NCI-H82 (cell line): ENCODE results near the gene UGT1A6.
"Not testable (repeated sequence)": the region's sequence is repeated elsewhere in the genome, so short reads cannot be mapped to it uniquely, and the experiment has no call there.

Experiments
- DNase-seq: peaks from one replicate; lab custom pipeline; 2025; lab: John Stamatoyannopoulos, UW

UGT1A6 gene

GRCh38 chr2:233728723-233729301 lies 36.1 kb downstream of the UGT1A6 start, which contains the start of gene UGT1A3:
Gene UGT1A3, plus strand, starts transcription at chr2:233729042. Its CDS starts 85 bp downstream, at chr2:233729127.
- DNase-seq: no peak

- not testable (repeated sequence) for DNase-seq
Observed at GRCh38 chr2:233736868-233737653, 44.4 kb downstream of the UGT1A6 start.

GRCh38 chr2:233740870-233741269 lies 48.2 kb downstream of the UGT1A6 start:
- DNase-seq: no peak

- DNase-seq: no peak
Observed at GRCh38 chr2:233743464-233744259, 51.0 kb downstream of the UGT1A6 start.

GRCh38 chr2:233745073-233745755 lies 52.5 kb downstream of the UGT1A6 start:
- DNase-seq: no peak

- DNase-seq: not testable (repeated sequence)
Observed at GRCh38 chr2:233745838-233746237, 53.1 kb downstream of the UGT1A6 start.

- DNase-seq: no peak
Observed at GRCh38 chr2:233746475-233747282, 54.0 kb downstream of the UGT1A6 start.

GRCh38 chr2:233747283-233747544 lies 54.5 kb downstream of the UGT1A6 start:
- no peak for DNase-seq

GRCh38 chr2:233750689-233751088 lies 58.0 kb downstream of the UGT1A6 start:
- DNase-seq: peak; percentile 12

- DNase-seq: not testable (repeated sequence)
Observed at GRCh38 chr2:233751212-233752009, 58.7 kb downstream of the UGT1A6 start.

GRCh38 chr2:233754872-233755611 lies 62.4 kb downstream of the UGT1A6 start:
- DNase-seq: no peak

GRCh38 chr2:233756429-233757081 lies 63.9 kb downstream of the UGT1A6 start:
- no peak for DNase-seq

- no peak for DNase-seq
Observed at GRCh38 chr2:233758141-233758540, 65.5 kb downstream of the UGT1A6 start.

GRCh38 chr2:233758849-233759248 lies 66.2 kb downstream of the UGT1A6 start:
- no peak for DNase-seq

- no peak for DNase-seq
Observed at GRCh38 chr2:233760043-233760442, 67.4 kb downstream of the UGT1A6 start, which contains the start of gene UGT1A1. Gene UGT1A1, plus strand, starts transcription at chr2:233760270. Its CDS starts 18 bp downstream, at chr2:233760288.

GRCh38 chr2:233761040-233761769 lies 68.5 kb downstream of the UGT1A6 start:
- no peak for DNase-seq

- no peak for DNase-seq
Observed at GRCh38 chr2:233764264-233764663, 71.6 kb downstream of the UGT1A6 start.

- no peak for DNase-seq
Observed at GRCh38 chr2:233764761-233765160, 72.1 kb downstream of the UGT1A6 start.

- no peak for DNase-seq
Observed at GRCh38 chr2:233766416-233766815, 73.7 kb downstream of the UGT1A6 start.
